ENCODE data around the gene CELSR1.

DNA sequence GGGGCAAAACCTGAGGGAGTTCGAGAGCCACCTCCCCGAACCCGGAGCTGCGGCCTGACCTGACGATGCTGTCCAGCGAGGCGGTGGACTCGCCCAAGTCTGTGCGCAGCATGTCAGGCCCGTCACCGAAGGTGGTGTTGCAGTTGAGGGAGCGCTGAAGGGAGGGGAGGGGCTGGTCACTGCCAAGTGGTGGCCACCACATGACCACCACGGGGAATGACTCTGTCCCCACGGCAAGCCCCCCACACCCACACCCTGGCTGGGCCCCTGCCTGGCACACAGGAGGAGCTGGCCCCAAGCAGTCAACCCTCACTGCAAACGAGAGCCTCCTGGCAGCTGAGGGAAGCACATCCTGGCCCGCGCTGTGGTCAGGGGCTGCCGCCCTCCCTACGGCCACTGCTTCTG, 171.1 kb downstream of the CELSR1 start:
- TF ChIP-seq CTCF (IDR thresholded peaks at IDR 0.05 in 2 of 3, conservative IDR thresholded peaks at IDR 0.05 in 1 of 3; ENCODE audit: borderline replicate concordance in 1 of 3, insufficient read depth in 1 of 3, low read depth in 2 of 3, low read length in 2 of 3) (no peak), TCF7L2 (IDR thresholded peaks at IDR 0.05; ENCODE audit: borderline replicate concordance, extremely low read depth, insufficient read depth, insufficient read length) (no peak), EGR1 (IDR thresholded peaks at IDR 0.05; ENCODE audit: low read depth) (no peak), POLR2AphosphoS5 (IDR thresholded peaks at IDR 0.05; ENCODE audit: low read depth, low read length) (no peak), POLR2A (IDR thresholded peaks at IDR 0.05; ENCODE audit: borderline replicate concordance, extremely low read depth, insufficient read depth, insufficient read length) (no peak), EZH2phosphoT487 (IDR thresholded peaks at IDR 0.05; ENCODE audit: borderline replicate concordance) (no peak), FOSL1 (IDR thresholded peaks at IDR 0.05; ENCODE audit: low read depth) (no peak), RAD21 (IDR thresholded peaks at IDR 0.05; ENCODE audit: low read depth) (no peak), SP1 (IDR thresholded peaks at IDR 0.05; ENCODE audit: low read depth) (no peak), CEBPB (IDR thresholded peaks at IDR 0.05; ENCODE audit: low read depth) (no peak), EZH2 (IDR thresholded peaks at IDR 0.05) (no peak), MAX (IDR thresholded peaks at IDR 0.05) (no peak)
